GM10847 (cell line): ENCODE data around the gene VSTM5.

Experiments
- POLR2A ChIP-seq: IDR thresholded peaks from 2 replicates; pipeline ENCODE4 v1.6.1; 2011; ENCODE audit not compliant: insufficient read length; ENCODE audit errors: extremely low read depth

VSTM5 gene, protein sequence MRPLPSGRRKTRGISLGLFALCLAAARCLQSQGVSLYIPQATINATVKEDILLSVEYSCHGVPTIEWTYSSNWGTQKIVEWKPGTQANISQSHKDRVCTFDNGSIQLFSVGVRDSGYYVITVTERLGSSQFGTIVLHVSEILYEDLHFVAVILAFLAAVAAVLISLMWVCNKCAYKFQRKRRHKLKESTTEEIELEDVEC

DNA sequence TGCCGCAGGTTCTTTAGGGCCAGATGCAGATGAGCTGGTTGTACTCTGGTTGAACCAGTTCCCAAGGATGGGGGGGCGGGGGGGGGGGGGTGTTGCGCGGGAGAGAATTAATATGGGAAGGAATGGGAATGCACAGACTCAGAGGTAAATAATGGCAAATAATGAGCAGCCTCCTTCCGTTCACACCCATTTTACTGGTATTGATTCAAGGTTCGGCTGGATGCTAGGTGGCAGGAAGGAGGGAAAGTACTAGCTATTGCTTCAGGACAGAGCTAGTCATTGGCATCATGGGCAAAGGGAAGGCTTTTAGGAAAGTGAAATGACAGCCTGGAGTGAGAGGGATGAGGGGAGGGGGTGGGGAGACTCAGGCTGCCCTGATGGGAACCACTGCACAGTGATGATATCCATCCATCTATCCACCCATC lies at the start of gene VSTM5:
Gene VSTM5, minus strand, starts transcription at position 25 of the 425 bp plus-strand sequence. CDS start 116 bp downstream, outside the sequence.
- TF ChIP-seq POLR2A: no peak

DNA sequence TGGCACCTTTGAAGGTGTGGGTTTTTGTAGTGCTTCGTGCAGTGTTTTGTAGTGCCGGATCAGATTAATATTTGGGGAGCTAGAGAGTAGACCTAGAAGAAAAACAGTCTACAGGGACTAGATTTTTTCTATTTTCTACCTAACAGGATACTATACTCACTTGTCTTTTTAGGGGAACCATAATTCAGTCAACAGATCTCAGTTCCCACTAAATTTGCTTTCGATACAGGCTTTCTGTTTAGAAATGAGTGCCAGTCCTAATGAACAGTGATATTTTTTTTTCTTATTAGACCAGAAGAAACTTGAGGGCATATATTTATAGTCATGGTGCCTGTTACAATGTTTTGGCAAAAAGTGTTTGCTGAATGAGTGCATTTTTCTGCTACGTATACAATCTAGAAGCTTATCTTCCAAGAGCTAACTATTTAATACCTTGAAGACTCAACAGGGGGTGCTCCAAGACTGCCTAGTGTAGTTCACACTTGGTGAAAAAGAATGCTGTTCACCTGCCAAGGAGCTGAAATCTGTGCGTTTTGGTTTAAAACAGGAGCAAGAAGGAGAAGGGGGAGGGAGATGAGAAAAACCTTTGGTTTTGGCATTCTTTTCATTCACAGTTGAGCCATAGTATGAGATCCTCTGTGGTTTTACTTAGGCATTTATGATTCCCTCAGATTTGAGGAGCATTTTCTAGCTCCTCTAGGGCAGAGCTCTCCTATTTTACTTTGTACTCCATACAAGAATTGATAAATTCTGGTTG lies 44.9 kb upstream of the VSTM5 start:
- TF ChIP-seq POLR2A: no peak

DNA sequence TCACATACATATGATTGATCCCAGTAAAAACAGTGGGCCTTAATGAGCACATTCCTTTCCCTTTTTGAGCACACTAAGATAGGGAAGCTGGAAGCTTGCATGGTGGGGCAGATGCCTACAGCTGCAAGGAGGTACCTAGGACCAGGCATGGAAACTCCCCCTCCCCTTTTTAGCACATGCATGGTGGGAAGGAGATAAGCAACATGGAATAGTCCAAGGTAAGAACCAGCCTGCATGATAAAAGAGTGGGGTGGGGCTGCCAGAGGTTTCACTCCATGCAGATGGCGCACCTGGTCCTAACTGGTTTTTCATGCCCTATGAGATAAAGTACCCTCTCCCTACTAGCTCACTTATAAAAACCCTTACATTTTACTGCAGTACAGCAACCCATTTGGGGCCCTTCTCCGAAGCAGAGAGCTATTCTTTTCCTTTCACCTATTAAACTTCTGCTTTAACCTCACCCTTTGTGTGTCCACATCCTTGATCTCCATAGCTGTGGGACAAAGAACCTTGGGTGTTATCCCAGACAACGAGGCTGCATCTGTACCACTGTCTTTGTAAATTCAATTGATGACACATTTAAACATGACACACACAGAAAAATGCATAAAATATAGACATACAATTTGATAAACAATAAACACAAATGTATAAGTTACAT lies 40.1 kb upstream of the VSTM5 start:
- no peak for TF ChIP-seq POLR2A

DNA sequence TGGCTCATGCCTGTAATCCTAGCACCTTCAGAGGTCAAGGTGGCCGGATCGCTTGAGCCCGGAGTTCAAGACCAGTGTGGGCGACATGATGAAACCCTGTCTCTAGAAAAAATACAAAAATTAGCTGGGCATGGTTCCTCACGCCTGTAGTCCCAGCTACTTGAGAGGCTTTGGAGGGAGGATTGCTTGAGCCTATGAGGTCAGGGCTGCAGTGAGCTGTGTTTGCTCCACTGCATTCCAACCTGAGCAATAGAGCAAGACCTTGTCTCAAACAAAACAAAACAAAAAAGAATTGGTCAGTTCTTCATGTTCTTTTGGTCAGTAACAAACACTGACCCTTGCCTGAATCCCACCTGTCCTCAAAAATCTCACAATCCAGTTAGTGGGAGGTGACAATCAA lies 36.7 kb upstream of the VSTM5 start:
- TF ChIP-seq POLR2A: no peak

DNA sequence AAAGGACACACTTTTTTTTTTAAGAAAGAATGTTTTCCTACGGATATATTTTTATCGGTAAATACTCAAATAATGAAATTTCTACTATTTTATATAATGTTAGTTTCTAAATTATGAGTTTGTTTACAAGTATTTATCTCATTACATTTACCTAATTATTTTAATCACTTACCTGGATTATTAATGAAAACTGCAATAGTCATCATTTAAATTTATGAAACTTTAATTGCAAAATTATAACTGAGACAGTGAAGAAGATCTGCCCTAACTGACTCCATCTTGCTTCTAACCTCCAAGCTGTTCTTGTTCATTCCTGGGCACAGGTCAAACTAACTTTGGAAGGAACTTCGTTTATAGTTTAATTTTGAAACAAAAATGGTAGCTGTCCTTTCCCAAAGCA lies 25.2 kb upstream of the VSTM5 start:
- no peak for TF ChIP-seq POLR2A

DNA sequence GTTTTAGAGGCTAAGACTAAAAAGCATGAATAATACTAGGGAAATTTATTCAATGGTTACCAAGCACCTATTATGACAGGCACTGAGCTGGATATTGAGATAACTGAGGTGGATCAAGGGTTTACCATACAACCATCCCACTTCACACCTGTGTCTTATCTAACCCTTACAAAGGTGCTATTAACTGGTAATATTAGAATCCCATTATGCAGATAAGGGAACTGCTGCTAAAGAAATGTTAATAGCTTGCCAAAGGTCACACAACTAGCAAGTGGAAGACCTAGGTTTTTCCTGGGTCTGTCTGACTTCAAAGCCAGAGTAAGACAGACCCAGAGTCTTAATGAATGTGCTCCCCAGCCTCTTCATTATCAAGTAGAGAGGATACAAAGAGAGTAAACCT lies 21.1 kb upstream of the VSTM5 start:
- TF ChIP-seq POLR2A: no peak

DNA sequence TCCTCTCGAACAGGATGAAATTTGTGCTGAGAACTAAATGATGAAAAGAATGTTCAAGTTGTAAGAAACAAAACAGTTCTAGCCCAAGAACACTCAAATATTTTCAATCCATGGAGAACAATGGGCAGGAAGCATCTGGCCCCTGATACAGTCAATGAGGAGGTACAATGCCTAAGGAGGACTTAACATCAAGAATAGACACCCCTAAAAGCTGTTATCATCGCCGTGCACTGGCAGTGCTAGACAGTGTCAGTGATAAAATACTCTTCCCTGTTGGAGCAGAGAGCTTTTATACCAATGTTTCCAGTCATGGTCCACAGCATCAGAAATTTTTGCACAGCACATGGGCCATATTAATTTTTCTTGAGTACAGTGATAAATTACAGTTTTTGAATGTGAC lies 20.2 kb upstream of the VSTM5 start:
- TF ChIP-seq POLR2A: no peak

DNA sequence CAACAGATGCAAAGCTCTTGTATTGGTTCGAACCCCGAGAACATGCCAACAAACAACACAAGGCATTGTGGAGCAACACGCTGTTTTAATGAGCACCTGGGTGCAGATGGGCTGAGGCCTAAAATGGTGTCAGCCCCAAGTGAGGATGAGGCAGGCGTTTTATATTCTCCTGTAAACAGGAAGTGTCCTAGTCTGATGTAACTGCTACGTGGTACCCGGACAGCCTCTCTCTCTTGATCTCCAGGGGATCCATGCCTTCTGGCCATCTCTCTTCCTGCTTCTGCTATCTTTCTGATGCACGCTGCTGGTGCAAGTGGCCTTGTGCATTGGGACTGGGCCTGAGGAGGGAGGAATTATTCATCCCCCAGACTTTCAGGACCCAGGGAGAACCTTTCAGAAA lies 19.4 kb upstream of the VSTM5 start:
- TF ChIP-seq POLR2A: no peak

DNA sequence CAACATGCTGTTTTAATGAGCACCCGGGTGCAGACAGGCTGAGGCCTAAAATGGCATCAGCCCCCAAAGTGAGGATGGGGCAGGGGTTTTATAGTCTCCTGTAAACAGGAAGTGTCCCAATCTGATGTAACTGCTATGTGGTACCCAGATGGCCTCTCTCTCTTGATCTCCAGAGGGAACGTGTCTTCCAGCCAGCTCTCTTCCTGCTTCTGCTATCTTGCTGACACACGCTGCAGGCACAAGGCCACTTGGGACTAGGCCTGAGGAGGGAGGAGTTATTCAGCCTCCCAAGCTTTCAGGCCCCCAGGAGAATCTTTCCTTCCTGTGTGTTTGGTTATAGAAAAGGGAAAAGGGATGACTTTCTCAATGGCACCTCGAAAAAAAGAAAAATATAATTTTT lies 11.4 kb upstream of the VSTM5 start:
- TF ChIP-seq POLR2A: no peak

DNA sequence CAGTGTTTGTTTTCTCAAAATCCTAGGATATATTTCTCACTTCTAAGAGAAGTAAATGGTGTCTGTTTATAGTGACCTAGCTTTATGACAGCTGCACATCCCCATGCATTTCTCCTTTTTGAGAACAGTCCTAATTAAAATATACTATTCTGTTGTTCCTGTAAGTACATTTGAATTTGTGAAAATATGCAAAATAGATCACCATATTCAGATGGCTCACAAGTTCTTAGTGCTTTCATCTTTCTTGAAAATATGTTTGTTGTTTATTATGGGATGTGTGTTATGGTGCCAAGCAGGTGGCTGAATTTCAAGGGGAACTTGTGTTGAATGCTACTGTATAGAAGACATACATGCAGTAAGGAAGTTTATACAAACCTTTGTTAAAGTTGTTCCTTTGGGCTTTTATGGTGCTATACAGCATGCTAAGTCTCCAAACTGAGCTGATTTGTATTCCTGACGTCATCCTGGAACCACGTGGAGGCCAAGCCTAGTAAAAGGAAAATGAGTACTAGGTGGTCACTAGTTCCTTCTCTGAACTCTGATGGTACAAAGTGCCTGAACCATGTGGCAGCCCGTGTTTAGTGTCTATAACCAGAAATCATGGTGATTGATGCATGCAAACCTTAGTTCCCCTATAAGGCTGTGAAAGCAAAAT lies 7.8 kb upstream of the VSTM5 start:
- TF ChIP-seq POLR2A: no peak

DNA sequence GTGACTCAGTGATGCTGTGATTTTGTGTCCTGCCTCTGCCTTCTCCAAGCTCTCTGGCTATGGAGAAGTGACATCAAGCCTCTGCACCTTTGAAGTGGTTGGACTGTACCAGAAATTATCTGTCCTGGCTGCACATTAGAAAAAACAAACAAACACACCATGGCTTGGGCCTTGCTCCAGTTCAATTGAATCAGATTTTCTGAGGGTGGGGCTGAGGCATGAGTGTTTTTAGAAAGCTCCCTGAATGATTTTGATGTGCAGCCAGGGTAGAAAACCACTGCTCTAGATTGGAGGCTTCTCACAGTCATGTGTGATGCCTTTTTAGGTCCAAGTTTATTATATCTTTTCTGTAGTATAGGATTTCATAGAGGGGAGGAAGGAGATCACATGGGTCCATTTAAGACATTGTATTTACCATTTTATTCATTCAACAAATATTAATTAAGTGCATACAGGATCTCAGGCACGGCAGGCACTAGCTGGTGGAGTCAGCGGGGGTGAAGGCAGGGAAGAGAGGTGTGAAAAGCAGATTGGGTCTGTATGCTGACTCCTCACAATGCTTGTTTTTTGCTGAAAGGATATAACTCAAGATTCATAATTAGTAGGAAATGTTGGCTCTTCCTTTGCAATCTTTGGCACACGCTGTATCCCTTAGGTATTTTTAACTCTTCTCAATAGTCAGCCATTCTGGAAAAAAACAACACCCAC lies 7.1 kb upstream of the VSTM5 start:
- no peak for TF ChIP-seq POLR2A

DNA sequence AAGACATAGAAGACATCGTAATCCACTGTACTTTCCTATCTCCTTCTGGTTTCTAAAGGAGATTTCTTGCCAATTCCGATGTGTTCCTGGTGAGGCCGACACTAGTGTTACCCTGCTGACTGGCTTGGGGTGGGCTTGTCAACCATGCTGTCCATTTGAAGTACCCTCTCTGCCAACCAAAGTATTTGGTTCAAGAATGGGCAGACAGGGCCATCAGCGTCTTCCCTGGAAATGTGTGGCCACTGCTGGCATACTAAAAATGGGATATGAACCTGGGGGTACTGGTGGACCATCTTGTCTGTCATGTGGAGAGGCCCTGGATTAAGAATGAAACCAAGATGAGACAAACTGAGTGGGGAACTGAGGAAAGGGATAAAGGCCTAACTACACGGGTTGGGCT lies 1.8 kb upstream of the VSTM5 start:
- TF ChIP-seq POLR2A: no peak

DNA sequence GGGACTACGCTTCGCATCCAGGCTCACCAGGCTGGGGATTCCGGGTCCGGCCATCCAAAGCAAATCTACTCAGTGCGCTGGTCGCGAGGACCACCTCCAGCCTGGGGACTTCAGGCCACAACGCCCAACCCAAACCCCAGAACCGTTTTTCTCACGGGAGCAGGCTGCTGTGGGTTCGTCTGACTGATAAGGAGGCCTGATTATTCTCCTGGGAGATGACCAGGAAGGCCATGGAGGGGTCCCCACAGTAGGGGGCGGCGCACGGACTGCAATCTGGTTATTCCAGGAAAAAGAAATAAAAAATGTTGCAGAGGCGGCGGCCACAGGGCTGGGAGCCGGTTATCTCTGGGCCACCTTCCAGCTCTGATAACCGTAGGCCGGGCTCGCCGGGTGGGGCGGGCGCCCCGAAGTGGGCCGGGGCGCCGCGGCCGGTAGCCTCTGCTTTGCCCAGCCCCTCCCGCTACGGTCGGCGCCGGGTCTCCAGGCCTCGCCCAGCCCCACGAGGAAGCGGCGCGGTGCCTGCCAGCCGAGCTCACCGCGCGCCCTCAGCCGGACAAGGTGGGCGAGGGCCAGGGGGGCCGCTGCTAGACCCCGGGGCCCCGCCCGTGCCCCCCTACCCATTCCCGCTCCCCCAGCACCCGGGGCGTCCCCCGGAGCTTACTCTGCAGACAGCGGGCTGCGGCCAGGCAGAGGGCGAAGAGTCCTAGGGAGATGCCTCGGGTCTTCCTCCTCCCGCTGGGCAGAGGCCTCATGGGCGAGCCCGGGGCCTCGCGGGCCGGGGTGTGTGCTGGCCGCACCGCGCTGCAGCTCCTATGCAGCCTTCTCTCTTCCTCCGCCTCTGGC lies 446 bp downstream of the VSTM5 start:
- TF ChIP-seq POLR2A: no peak

DNA sequence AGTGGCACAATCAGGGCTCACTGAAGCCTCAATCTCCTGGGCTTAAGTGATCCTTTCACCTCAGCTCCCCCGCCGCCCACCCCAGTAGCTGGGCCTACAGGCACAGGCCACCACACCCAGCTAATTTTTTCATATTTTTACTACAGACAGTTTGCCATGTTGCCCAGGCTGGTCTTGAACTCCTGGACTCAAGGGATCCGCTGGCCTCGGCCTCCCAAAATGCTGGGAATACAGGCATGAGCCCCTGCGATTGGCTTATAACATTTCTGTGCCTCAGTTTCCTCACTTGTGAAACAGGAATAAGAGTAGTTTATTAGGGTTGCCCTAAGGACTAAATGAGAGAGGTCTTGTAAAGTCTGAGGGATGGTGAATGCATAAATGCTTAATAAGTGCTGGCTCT lies 1.2 kb downstream of the VSTM5 start:
- TF ChIP-seq POLR2A: no peak
